Stomach (tissue), 9 donors: ENCODE data around the gene NEDD4. TPM values are rescaled to one million over a fixed set of nuclear protein-coding genes. Genes with fewer than 3 reads are reported as not detected.

Experiments
- DNase-seq, 2 donors: peaks; one replicate each; pipeline versions ENCODE4 v3.0.0 to v3.0.0-alpha.2; 2013 to 2019
- H3K27ac ChIP-seq, 5 donors: fragments of 200-600 bp in 4 of 5; sonication (generic) in 4 of 5; one replicate each; pipeline ENCODE4 v1.5.1; 2013 to 2019; ENCODE audit warnings: mild to moderate bottlenecking in 1 of 5, moderate library complexity in 1 of 5
- H3K27me3 ChIP-seq, 3 donors: fragments of 200-600 bp; sonication (generic); one replicate each; pipeline ENCODE4 v1.5.1; 2017 to 2019; ENCODE audit warnings: mixed run types in 1 of 3
- H3K36me3 ChIP-seq, 4 donors: fragments of 200-600 bp; sonication (generic); 1 replicate in 3 of 4; 2 replicates in 1 of 4; pipeline ENCODE4 v1.5.1; 2016 to 2019
- H3K4me1 ChIP-seq, 4 donors: fragments of 200-600 bp; sonication (generic); one replicate each; pipeline ENCODE4 v1.5.1; 2016 to 2019
- H3K4me3 ChIP-seq, 4 donors: fragments of 200-600 bp; sonication (generic) in 3 of 4; one replicate each; pipeline ENCODE4 v1.5.1; 2016 to 2019; ENCODE audit warnings: mild to moderate bottlenecking in 1 of 4
- H3K9me3 ChIP-seq, 4 donors: fragments of 200-600 bp; sonication (generic); one replicate each; pipeline ENCODE4 v1.5.1; 2016 to 2019
- CTCF ChIP-seq, 7 experiments: fragments of 450-650 bp in 4 of 7; fragments of 200-600 bp in 3 of 7; sonication (generic) in 3 of 7; IDR thresholded peaks; one replicate each; pipeline ENCODE4 v1.5.1; 2016 to 2019; ENCODE audit warnings: antibody characterized with exemption in 7 of 7, control low read depth in 2 of 7, mild to moderate bottlenecking in 1 of 7
- EP300 ChIP-seq: sonication (generic); formaldehyde crosslinking; IDR thresholded peaks from one replicate; pipeline ENCODE4 v1.6.1; 2017; ENCODE audit warnings: antibody characterized with exemption
- POLR2A ChIP-seq, 4 donors: fragments of 450-650 bp; IDR thresholded peaks; one replicate each; pipeline ENCODE4 v1.6.1; 2016; ENCODE audit warnings: antibody characterized with exemption in 4 of 4, control low read depth in 2 of 4, mild to moderate bottlenecking in 1 of 4, moderate library complexity in 1 of 4
- POLR2AphosphoS5 ChIP-seq, 3 donors: sonication (generic); formaldehyde crosslinking; IDR thresholded peaks; one replicate each; pipeline ENCODE4 v1.6.1; 2016; ENCODE audit warnings: antibody characterized with exemption in 3 of 3
- WGBS, 5 donors: extraction: QIAGEN DNeasy Blood & Tissue Kit in 3 of 5; methylation state at CpG; one replicate each; pipeline versions ENCODE4 v1.1.5 to v1.1.7; 2013 to 2018; 5-methylcytosine and 5-hydroxymethylcytosine counted together
- intact Hi-C: fragments of 100-400 bp; cut with DNase I; formaldehyde crosslinking; loops from one replicate; pipeline ENCODE4 v1.15.1; 2023; ENCODE audit warnings: low total_unique reads
- polyA plus RNA-seq, 3 donors: library from polyadenylated mRNA; stranded (reverse); fragments of 200-250 nt; gene quantifications; one replicate each; pipeline ENCODE4 v1.2.3, GENCODE V29; 2013
- total RNA-seq, 5 donors: library from RNA; depleted of rRNA; stranded (reverse); fragments of >200 nt; gene quantifications; one replicate each; pipeline versions ENCODE4 v1.1.0 to v1.2.3, GENCODE V29; 2014 to 2016
- donor health status: healthy with polysubstance abuse.
- donor health status: Bipolar disorder and iron deficiency.
- donor health status: healthy.

Gene NEDD4
- total and polyA plus RNA-seq, 8 donors = 2.9 to 40.8 (median 7.5) TPM

GRCh38 chr15:55835866-55836265 lies 157.5 kb downstream of the NEDD4 start:
- Histone ChIP-seq H3K36me3 (peaks cover 5 to 62% (median 51%) of the 10 kb centered on the region in 4 donors), H3K4me1 (no peaks in the 10 kb centered on the region), H3K27me3 (no peaks in the 10 kb centered on the region), H3K9me3 (no peaks in the 10 kb centered on the region), H3K4me3 (no peak overlapping the region), H3K27ac (no peak overlapping the region)
- 96 to 98% (median 97%) methylated on average over 3 of the region's 3 CpGs for WGBS, 5 donors
- no peak for TF ChIP-seq POLR2A (IDR thresholded peaks at IDR 0.05)
- no peak for TF ChIP-seq CTCF (IDR thresholded peaks at IDR 0.05)
- TF ChIP-seq EP300 = no peak
- intact Hi-C loops = no loop called here
- DNase-seq = no peak

DNA sequence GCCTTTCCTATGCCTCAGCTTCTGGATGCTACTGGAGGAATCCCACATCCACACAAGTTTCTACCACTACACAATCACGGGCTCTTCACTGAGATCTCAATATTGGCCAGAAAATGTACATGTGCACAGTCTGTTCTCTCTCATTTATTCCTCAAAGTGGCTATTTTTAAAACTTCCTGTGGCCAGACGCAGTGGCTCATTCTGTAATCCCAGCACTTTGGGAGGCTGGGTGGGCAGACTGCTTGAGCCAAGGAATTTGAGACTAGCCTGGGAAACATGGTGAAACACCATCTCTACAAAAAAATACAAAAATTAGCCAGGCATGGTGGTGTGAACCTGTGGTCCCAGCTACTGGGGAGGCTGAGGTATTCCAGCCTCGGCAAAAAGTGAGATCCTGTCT lies 159.1 kb downstream of the NEDD4 start:
- no peaks in the 10 kb centered on the region for H3K27me3 ChIP-seq
- no peak for DNase-seq
- no peak overlapping the region for H3K27ac ChIP-seq
- intact Hi-C loops = no loop called here
- H3K9me3 ChIP-seq = no peaks in the 10 kb centered on the region
- TF ChIP-seq CTCF (IDR thresholded peaks at IDR 0.05) = no peak
- no peak for TF ChIP-seq POLR2A (IDR thresholded peaks at IDR 0.05)
- TF ChIP-seq EP300 = no peak
- TF ChIP-seq POLR2AphosphoS5 (IDR thresholded peaks at IDR 0.05) = no peak
- H3K36me3 ChIP-seq = peaks cover 5 to 63% (median 56%) of the 10 kb centered on the region in 4 donors
- WGBS, 5 donors = 69 to 88% (median 83%) methylated on average over 3 of the region's 3 CpGs
- H3K4me1 ChIP-seq = no peaks in the 10 kb centered on the region
- no peak overlapping the region for H3K4me3 ChIP-seq

- Histone ChIP-seq H3K36me3 (peaks cover 0 to 39% (median 32%) of the 10 kb centered on the region in 4 donors), H3K4me3 (no peak overlapping the region), H3K9me3 (no peaks in the 10 kb centered on the region), H3K27me3 (no peaks in the 10 kb centered on the region), H3K4me1 (no peaks in the 10 kb centered on the region), H3K27ac (no peak overlapping the region)
- no peak for DNase-seq
- no peak for TF ChIP-seq CTCF (IDR thresholded peaks at IDR 0.05)
- intact Hi-C loops = no loop called here
- WGBS, 5 donors = 61 to 80% (median 73%) methylated on average over 2 of the region's 2 CpGs
Measured at GRCh38 chr15:55829826-55830225, 163.6 kb downstream of the NEDD4 start.

DNA sequence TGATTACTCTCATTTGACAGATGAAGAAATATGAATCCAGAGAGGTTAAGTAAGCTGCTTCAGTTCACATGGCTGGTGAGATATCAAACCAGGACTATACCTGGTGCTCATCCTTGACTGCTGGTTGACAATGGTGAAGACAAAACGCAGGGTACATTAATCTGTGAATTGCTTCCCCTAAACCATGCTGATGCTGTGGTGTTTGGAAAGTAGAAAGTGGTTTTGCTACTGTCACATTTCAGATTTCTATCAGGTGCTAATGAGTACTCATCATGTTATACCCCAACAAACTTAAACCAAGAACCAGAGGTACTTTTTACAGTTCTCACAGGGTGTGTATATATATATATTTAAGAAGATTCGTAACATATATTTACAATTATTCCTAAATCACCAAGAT lies 165.5 kb downstream of the NEDD4 start:
- intact Hi-C loops = no loop called here
- peaks cover 0 to 12% (median 6%) of the 10 kb centered on the region in 4 donors for H3K4me1 ChIP-seq
- 86 to 94% (median 92%) methylated on average over 2 of the region's 2 CpGs for WGBS, 5 donors
- H3K27ac ChIP-seq = no peak overlapping the region
- peaks cover 0 to 38% (median 30%) of the 10 kb centered on the region in 4 donors for H3K36me3 ChIP-seq
- DNase-seq = no peak
- no peaks in the 10 kb centered on the region for H3K27me3 ChIP-seq
- no peak overlapping the region for H3K4me3 ChIP-seq
- H3K9me3 ChIP-seq = no peaks in the 10 kb centered on the region
- TF ChIP-seq POLR2AphosphoS5 (IDR thresholded peaks at IDR 0.05) (no peak), CTCF (IDR thresholded peaks at IDR 0.05) (no peak), POLR2A (IDR thresholded peaks at IDR 0.05) (no peak), EP300 (no peak)
